COLO668 (cell line): ENCODE data around the gene DPEP3.
"Not testable (repeated sequence)": the region's sequence is repeated elsewhere in the genome, so short reads cannot be mapped to it uniquely, and the experiment has no call there.

ENCODE experiments used
- DNase-seq: peaks from one replicate; lab custom pipeline; 2025; ENCODE audit not compliant: unreplicated experiment; lab: John Stamatoyannopoulos, UW

Gene DPEP3

GRCh38 chr16:67979955-67980678 lies at the start of gene DPEP3:
TSS of gene DPEP3 (minus strand) at chr16:67980499. CDS start at chr16:67980380, 119 bp downstream.
- DNase-seq = no peak

GRCh38 chr16:68028996-68029395 lies 48.7 kb upstream of the DPEP3 start:
- DNase-seq = no peak

GRCh38 chr16:68022728-68023537 lies 42.6 kb upstream of the DPEP3 start, which contains the start of the genes DDX28 and DUS2:
TSS of gene DDX28 (minus strand) at chr16:68023232. CDS start at chr16:68023202, 30 bp downstream.
TSS of gene DUS2 (plus strand) at chr16:68023284. CDS start at chr16:68038024, 14,740 bp downstream.
- peak; percentile 93 for DNase-seq

GRCh38 chr16:68022278-68022727 lies 42.0 kb upstream of the DPEP3 start:
- no peak for DNase-seq

GRCh38 chr16:68021490-68021889 lies 41.2 kb upstream of the DPEP3 start:
- DNase-seq = no peak

- DNase-seq = no peak
Measured at GRCh38 chr16:68019167-68019680, 38.9 kb upstream of the DPEP3 start.

GRCh38 chr16:68015681-68016080 lies 35.4 kb upstream of the DPEP3 start, which contains the start of gene DPEP2NB:
TSS of gene DPEP2NB (minus strand) at chr16:68015911. CDS start at chr16:68015770, 141 bp downstream.
- no peak for DNase-seq

GRCh38 chr16:68013440-68013839 lies 33.1 kb upstream of the DPEP3 start:
- DNase-seq = no peak

GRCh38 chr16:68009872-68010271 lies 29.6 kb upstream of the DPEP3 start:
- not testable (repeated sequence) for DNase-seq

- no peak for DNase-seq
Measured at GRCh38 chr16:68009157-68009735, 28.9 kb upstream of the DPEP3 start.

- DNase-seq = no peak
Measured at GRCh38 chr16:68005786-68006286, 25.5 kb upstream of the DPEP3 start.

- no peak for DNase-seq
Measured at GRCh38 chr16:68005211-68005610, 24.9 kb upstream of the DPEP3 start.

GRCh38 chr16:68003031-68003430 lies 22.7 kb upstream of the DPEP3 start:
- DNase-seq = no peak

GRCh38 chr16:68000450-68000849 lies 20.2 kb upstream of the DPEP3 start:
- DNase-seq = no peak

- DNase-seq = no peak
Measured at GRCh38 chr16:67999985-68000384, 19.7 kb upstream of the DPEP3 start.

- DNase-seq = not testable (repeated sequence)
Measured at GRCh38 chr16:67998779-67999688, 18.7 kb upstream of the DPEP3 start, which contains the start of gene DPEP2. TSS of gene DPEP2 (minus strand) at chr16:67999484. CDS start at chr16:67993212, 6,272 bp downstream.

GRCh38 chr16:67998231-67998778 lies 18.0 kb upstream of the DPEP3 start:
- DNase-seq = not testable (repeated sequence)

- DNase-seq = no peak
Measured at GRCh38 chr16:67996666-67997065, 16.4 kb upstream of the DPEP3 start.

GRCh38 chr16:67995423-67995822 lies 15.1 kb upstream of the DPEP3 start:
- no peak for DNase-seq

- DNase-seq = not testable (repeated sequence)
Measured at GRCh38 chr16:67994040-67994408, 13.7 kb upstream of the DPEP3 start.
